ENCODE data around the gene SURF2. TPM values are rescaled to one million over a fixed set of nuclear protein-coding genes. Genes with fewer than 3 reads are reported as not detected.
"Not testable (repeated sequence)": the region's sequence is repeated elsewhere in the genome, so short reads cannot be mapped to it uniquely, and the experiment has no call there.

SURF2 gene
- polyA plus RNA-seq, 1 experiment: 9.9 TPM

DNA sequence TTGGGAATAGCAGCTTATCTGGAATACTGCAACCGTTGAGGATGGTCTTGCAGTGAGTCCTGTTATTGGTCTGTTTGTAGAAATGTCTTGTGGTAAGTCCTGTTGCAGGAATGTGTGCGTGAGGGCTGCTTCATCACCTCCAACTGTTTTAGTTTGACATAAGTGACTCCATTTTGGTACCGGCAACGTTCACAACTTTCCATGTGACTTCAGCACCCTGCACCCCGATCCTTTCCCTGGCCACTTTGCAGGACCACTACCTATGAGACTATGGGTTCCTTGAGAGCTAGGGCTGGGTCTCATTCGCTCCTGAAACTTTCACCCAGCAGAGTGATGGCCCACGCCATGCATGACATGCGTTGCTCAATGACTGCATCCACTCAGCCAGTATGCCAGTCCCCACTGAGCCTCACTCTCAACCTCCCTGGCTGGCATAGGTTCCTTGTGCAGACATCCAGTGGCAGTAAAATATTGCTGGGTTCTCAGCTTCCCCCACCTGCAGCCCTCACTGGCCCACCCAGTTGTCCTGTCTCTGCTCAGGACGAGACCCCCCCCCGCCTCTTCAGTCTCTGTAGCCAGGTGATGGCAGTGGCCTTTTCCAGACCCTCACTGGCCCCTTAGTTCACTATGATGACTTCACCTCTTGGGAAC lies 28.4 kb upstream of the SURF2 start:
- no peak overlapping the region for H3K4me3 ChIP-seq (ENCODE audit: low read depth, low read length)

DNA sequence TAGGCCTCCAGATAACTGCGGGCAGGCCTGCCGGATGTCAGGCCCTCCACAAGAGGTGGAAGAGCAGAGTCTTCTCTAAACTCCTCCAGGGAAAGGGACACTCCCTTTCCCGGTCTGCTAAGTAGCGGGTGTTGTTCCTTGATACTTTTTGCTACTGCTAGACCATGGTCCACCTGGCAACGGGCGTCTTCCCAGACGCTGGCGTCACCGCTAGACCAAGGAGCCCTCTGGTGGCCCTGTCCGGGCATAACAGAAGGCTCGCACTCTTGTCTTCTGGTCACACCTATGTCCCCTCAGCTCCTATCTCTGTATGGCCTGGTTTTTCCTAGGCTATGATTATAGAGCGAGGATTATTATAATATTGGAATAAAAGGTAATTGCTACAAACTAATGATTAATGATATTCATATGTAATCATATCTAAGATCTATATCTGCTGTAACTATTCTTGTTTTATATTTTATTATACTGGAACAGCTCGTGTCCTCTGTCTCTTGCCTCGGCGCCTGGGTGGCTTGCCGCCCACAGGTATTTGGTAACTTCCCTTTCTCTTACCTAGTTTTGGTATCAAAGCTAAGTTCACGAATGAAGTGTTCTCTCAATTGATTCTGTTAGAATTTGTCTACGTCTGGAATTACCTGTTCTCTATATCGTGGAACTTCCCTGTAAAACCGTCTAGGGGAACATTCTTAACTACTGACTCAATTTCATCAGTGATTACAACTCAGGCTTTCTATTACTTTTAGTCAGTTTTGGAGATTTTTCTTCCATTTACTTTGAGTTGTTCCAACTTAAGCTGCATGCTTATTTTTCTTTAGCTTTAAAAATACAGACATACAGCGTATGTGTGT lies 26.8 kb upstream of the SURF2 start:
- ChIA-PET CTCF (interaction anchor here (0.8 to 2.0 kb wide), 6 partner anchors 12 to 182 kb away, joined by 3 to 12 read pairs (median 4); no protein-coding TSS in a partner anchor), POLR2A (interaction anchor here (0.8 kb wide), 1 partner anchor 18 kb away, joined by 3 read pairs; the partner anchor contains the start of genes MED22 and RPL7A)
- H3K4me3 ChIP-seq (ENCODE audit: low read depth, low read length); DNase-seq (ENCODE audit: low read depth, low spot score); H3K27ac ChIP-seq (ENCODE audit: low read depth, low read length); H3K27me3 ChIP-seq (ENCODE audit: control insufficient read depth, insufficient read depth, low read length); H3K9me3 ChIP-seq (ENCODE audit: control insufficient read depth, insufficient read depth, low read length): not testable (repeated sequence)
- TF ChIP-seq, protein P1, sequence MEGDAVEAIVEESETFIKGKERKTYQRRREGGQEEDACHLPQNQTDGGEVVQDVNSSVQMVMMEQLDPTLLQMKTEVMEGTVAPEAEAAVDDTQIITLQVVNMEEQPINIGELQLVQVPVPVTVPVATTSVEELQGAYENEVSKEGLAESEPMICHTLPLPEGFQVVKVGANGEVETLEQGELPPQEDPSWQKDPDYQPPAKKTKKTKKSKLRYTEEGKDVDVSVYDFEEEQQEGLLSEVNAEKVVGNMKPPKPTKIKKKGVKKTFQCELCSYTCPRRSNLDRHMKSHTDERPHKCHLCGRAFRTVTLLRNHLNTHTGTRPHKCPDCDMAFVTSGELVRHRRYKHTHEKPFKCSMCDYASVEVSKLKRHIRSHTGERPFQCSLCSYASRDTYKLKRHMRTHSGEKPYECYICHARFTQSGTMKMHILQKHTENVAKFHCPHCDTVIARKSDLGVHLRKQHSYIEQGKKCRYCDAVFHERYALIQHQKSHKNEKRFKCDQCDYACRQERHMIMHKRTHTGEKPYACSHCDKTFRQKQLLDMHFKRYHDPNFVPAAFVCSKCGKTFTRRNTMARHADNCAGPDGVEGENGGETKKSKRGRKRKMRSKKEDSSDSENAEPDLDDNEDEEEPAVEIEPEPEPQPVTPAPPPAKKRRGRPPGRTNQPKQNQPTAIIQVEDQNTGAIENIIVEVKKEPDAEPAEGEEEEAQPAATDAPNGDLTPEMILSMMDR (IDR thresholded peaks at IDR 0.05; ENCODE audit: low read depth, low read length): peak; percentile 48

More for the DNA sequence above, 28.4 kb upstream of the SURF2 start:
- Histone ChIP-seq H3K9me3 (ENCODE audit: control insufficient read depth, insufficient read depth, low read length) (no peaks in the 10 kb centered on the region; the same call in 1 of the 2 replicates), H3K27me3 (ENCODE audit: control insufficient read depth, insufficient read depth, low read length) (peaks cover 2% of the 10 kb centered on the region), H3K27ac (ENCODE audit: low read depth, low read length) (no peak overlapping the region)
- no peak for DNase-seq (ENCODE audit: low read depth, low spot score)
- ChIA-PET POLR2A (no interaction called here), CTCF (no interaction called here)
- TF ChIP-seq, protein P1 (IDR thresholded peaks at IDR 0.05; ENCODE audit: low read depth, low read length): no peak

DNA sequence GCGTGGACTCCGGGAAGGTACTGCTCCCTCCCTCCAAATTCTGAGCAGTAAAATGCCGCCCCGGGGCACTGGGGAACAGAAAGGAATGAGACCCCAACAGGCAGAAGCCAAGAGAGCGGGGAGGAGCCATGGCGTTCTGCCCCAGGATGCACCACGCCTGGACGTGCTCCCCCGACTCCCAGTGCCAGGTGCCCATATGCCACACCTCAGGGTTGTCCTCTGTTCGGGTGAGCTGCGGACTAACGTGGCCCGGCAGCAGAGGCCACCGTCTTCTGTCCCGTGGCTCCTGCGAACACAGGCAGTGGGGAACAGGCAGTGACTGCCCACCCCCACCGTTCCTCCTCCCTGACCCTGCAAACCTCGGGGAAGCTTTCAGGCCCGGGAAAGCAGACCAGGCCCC lies 25.1 kb upstream of the SURF2 start:
- H3K27me3 ChIP-seq (ENCODE audit: control insufficient read depth, insufficient read depth, low read length): no peaks in the 10 kb centered on the region
- no peak overlapping the region for H3K4me3 ChIP-seq (ENCODE audit: low read depth, low read length)
- ChIA-PET CTCF (interaction anchor here (1.2 to 2.0 kb wide), 2 partner anchors 92 to 145 kb away, joined by 4 to 12 read pairs; no protein-coding TSS in a partner anchor), POLR2A (interaction anchor here (0.8 kb wide), 1 partner anchor 17 kb away, joined by 3 read pairs; the partner anchor contains the start of genes MED22 and RPL7A)
- TF ChIP-seq, protein P1 (IDR thresholded peaks at IDR 0.05; ENCODE audit: low read depth, low read length): no peak
- no peak for DNase-seq (ENCODE audit: low read depth, low spot score)
- no peak overlapping the region for H3K27ac ChIP-seq (ENCODE audit: low read depth, low read length)
- no peaks in the 10 kb centered on the region for H3K9me3 ChIP-seq (ENCODE audit: control insufficient read depth, insufficient read depth, low read length)

DNA sequence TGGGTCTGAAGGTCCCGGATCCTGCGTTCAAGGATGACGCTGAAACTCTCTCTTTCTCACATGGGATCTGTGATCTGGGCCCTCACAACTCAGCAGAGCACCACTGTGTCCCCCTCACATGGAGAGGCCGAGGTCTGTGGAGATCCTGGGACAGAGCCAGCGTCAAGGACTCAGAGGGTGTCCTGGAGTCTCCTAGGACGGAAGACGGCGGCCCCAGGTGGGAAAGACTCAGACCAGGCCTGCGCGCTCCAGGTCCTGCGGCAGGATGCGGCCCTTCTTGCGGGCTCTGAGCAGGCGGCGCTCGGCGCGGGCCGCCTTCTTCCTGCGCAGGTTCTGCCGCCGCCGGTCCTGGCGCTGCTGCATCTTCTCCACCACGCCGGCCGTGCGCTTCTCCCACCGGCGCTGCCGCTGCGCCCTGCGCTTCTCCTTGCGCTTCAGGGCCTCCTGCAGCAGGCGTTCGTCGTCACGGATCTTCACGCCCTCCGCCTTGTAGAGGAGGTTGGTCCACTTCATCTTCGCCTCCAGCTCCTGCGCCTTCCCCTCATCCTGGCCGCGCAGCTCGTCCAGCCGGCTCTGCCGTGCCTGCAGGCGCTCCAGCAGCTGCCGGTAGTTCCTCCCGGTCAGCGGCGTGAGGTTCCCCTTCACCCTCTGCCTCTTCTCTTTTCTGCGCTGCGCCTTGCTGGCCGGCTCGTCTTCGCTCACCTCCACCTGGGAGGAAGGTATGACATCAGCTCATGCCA lies 24.5 kb upstream of the SURF2 start:
- Histone ChIP-seq H3K27me3 (ENCODE audit: control insufficient read depth, insufficient read depth, low read length) (no peaks in the 10 kb centered on the region), H3K9me3 (ENCODE audit: control insufficient read depth, insufficient read depth, low read length) (no peaks in the 10 kb centered on the region), H3K4me3 (ENCODE audit: low read depth, low read length) (no peak overlapping the region), H3K27ac (ENCODE audit: low read depth, low read length) (no peak overlapping the region)
- DNase-seq (ENCODE audit: low read depth, low spot score): no peak
- CTCF ChIA-PET: no interaction called here
- POLR2A ChIA-PET: no interaction called here
- TF ChIP-seq, protein P1 (IDR thresholded peaks at IDR 0.05; ENCODE audit: low read depth, low read length): no peak

All from AG04450 (cell line).